ENCODE measurements around the gene TMEM176A.

TMEM176A gene

DNA sequence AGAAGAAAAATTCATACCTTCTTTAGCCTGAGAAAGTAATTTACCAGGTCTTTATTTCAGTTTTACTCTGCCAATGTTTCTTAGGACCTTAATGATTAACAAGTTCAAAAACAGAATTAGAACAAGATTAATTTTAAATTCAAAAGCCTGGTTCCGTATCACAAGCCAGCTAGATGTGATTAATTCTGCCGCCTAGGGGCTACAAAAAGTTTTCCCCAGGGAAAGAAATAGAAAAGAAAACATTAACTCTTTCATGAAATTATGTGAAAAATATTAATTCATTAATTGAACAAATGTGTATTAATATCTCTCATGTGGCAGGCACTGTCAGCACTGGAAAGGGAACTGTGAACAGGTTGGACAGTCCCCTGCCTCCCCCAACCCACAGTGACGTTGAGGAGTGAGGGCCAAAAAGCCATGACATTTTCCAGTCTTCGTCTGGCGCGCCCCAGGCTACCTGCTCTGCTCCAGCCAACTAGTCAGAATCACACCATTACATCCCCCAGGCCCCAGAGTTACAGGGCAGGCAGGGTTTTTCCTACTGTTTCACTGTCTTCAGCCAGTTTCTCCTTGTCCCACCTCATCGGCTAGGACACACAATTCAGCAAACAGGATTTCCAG lies 20.1 kb downstream of the TMEM176A start:
- no peak for DNase-seq

DNA sequence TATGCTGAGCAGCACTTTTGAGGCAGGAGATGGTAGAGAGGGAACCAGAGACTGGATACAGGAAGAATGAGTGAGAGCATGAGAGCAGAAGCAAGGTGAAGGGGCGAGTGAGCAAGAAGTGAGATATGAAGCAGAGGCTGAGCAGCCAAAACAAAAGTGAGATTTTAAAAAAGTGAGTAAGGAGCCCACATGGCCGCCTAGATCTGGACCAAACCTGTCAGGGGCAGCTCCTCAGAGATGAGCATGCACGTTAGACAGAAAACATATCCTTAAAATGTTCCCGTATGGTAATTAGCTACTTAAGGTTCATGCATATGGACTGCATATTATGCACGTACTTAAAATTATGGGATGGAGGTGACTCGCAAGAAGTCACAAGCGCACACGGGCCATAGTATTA lies 22.5 kb downstream of the TMEM176A start:
- no peak for DNase-seq

DNA sequence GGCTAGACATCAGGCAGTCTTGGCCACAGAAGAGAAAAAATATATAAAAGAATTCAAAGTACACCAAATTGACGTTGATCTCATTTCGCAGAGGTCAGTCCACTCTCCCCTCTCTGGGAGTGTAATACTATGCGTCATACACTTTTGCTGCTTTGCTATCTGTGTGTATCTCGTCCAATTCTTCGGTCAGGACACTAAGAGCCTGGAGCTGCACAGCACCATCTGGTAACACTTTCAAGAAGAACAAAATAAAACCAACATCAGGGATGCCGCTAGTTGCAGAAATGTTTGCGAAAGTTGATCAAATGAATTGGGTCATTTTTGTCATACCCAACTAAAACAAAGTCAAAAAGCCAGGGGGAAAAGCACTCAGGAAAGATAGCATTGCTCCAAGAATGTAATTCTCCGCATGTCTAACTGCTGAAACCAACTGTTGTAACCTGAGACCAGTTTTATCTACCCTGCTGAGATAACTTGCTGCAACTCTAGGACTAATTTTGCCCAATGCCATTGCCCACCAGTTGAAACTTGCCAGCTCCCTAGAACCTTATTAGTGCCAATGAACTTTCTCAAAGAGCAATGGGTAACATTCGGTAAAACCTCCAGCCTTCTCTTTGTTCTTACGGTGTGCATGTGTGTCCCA lies 23.0 kb downstream of the TMEM176A start:
- no peak for DNase-seq

- no peak for DNase-seq
Measured at GRCh38 chr7:150824379-150825177, 24.0 kb downstream of the TMEM176A start.

DNA sequence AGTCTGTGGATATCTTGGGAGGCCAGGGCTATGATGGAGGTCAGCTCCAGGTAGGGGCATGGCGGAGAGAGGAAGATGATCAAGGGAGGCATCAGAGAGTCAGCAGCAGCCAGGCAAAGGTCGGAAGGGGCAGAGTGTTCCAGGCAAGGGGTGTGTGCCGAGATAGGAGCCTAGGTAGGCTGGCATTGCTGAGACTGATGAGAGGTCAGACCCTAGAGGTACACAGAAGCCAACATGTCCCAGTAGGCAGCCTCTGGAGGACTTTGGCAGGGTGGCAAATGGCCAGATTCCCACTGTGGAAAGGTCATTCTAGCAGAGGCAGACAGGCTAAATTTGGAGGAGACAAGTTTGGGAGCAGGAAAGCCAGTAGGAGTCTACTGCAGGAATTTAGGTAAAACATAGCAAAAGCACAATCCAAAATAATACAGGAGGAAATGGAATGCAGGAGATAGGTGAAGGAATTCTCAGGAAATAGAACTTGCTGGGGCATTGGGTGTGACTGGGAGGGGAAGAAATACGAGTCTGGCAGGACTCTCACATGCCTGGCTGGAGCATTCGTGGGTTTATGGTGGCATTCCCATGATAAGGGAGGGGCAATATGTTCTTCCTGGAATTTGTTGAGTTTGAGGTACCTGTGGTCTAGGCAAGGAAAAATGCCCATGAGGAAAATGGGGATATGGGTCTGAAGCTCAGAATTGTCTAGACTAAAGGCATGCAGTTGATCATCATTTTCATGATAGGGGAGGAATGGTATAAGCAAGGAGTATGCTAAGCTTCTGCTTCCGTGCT lies 25.7 kb downstream of the TMEM176A start:
- DNase-seq: no peak

DNA sequence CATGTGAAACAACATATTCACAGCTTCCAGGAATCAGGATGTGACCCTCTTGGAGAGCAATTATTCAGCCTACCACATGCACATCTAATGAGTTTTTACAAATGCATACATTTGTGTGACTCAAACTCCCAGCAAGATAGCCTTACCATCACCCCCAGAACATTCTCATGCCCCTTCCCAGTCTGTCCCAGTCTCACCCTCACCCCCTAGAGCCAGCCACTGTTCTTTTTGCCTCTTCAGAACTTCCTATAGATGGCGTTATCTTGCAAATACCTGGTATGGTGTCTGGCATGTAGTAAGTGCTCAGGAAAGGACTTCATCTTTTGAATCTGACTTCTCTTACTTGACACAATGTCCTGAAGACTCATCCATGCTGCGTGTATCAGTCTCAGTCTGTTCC lies 27.8 kb downstream of the TMEM176A start:
- no peak for DNase-seq

DNA sequence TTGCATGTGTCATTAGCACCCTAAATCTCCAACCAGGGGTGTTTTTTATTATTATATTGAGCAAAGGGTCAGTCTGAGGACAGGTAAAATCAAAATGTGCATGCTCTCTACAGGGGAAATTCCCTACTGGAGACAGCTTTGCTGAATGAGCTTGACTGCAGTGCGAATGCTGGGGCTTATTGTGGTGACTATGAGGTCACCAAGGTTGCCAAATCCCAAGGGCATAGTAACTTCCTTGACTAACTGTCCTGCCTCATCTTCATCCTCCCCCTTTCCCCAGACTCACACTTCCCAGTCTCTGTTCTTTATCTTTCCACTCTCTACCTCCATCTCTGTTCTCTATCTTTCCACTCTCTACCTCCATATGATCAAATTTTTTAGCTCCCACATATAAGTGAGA lies 28.9 kb downstream of the TMEM176A start:
- DNase-seq: no peak

DNA sequence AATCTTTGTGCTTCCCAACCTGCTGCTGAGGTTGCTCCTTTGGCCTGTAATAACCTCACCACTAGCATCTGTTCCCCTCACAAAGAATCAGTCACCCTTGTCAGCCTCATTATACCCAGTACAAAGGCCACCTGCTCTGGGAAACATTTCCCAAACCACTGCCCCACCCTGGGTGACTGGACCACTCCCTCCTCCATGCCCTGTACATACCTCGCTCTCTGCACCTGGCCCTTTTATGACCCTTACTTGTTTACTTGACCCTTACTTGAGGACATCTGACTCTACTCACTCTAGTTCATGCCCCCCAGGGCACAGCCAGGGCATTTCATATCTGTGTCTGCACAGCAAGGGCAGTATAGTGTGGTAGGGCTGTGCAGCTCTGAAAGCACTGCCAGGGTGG lies 30.4 kb downstream of the TMEM176A start:
- DNase-seq: no peak

- DNase-seq: no peak
Measured at GRCh38 chr7:150831851-150832250, 31.3 kb downstream of the TMEM176A start.

DNA sequence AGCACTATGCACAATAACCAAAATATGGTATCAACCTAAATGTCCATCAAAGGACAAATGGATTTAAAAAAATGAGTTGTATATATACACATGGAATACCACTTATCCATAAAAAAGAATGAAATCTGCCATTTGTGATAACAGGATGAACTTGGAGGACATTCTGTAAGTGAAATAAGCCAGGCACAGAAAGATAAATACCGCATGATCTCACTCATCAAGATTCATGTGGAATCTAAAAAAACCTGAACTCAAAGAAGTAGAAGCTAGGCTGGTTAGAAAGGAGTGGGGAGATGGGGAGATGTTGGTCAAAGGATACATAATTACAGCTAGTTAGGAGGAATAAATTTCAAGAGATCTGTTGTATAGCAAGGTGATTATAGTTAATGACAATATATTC lies 34.5 kb downstream of the TMEM176A start:
- no peak for DNase-seq

- DNase-seq: no peak
Measured at GRCh38 chr7:150835702-150836280, 35.2 kb downstream of the TMEM176A start.

GRCh38 chr7:150838965-150839650 lies 38.5 kb downstream of the TMEM176A start:
- DNase-seq: no peak

DNA sequence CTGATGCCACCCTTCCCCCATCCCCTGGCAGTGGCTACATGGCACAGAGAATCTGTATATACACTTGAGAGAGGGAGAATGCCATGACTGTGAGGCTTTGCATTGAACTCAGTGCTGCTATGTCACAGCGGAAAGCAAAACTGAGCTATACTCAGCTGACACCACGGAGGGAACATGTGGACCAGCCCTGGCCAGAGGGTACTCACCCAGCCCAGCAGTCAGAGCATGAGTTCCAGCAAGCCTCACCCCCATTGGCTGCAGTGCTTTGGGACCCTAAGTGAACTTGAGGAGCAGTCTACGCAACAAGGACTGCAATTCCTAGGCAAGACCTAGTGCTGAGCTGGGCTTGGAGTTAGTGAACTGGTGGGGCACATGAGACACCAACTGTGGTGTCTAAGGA lies 41.4 kb downstream of the TMEM176A start:
- no peak for DNase-seq

DNA sequence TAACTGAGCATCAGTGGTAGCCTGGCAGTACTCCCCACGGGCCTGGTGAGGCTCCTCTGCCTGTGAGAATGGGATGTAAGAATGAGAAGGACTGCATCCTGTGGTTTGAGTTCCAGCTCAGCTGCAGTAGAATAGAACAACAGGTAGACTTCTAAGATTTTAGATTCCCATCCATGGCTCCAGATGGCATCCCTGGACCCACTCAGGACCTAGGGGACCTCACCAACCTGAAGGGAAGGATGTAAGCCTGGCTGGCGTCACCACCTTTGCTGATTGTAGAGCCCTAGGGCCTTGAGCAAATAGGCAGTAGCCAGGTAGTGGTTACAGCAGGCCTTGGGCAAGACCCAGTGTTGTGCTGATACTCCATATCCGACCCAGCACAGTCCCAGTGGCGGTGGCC lies 42.1 kb downstream of the TMEM176A start:
- DNase-seq: no peak

GRCh38 chr7:150845421-150845861 lies 44.9 kb downstream of the TMEM176A start:
- no peak for DNase-seq

DNA sequence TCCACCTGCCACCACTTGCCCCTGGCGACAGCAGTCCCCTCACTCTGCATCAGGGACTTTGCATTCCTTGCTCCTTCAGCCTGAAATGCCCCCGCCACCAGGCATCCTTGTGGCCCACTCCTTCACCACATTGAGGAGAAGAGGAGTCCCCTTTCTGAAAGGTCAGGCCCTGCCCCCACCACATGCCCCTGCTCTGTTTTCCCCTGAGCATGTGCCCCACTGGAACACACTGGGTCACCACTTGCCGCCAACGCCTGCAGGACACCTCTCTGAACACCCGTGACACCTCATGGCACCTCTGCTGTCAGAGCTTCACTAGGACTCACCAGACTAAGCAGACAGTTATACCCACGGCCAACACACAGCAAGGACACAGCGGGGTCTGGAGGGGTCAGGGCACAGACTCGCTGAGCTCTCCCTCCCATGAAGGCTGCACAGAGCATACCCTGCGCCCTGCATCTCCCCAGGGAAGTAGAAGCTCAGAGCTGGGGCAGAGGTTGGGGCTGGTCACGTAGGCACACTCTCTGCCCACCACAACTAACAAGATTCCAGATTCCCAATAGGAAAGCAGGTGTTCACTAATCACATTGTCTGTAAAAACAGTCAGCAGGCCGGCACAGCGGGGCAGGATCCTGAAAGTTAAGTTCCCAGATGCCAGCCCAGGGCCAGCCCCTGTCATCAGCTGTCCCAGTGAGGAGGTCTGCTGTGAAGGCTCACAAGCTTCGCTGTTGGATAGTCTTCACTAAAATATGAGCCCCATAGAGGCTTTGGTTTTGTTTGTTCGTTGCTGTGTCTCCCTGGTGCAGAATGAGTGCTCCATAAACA lies 45.9 kb downstream of the TMEM176A start:
- no peak for DNase-seq

DNA sequence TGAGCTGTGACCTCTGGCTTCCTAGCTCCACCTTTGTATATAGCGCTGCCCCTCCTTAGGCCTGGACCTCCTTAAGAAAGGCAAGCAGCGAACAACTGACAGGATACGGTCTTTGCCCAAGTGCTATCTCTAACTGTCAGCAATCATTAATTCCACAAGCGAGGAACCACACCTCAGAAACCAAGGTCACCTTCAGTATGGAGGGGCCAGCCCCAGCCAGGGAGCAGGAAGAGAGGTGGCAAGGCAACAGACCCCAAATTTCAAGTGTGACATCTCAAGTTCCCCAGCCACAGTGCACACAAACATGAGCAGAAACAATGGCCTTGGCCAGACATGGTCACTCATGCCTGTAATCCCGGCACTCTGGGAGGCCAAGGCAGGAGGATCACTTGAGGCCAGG lies 47.0 kb downstream of the TMEM176A start:
- DNase-seq: no peak

GRCh38 chr7:150848111-150848510 lies 47.5 kb downstream of the TMEM176A start:
- DNase-seq: no peak

DNA sequence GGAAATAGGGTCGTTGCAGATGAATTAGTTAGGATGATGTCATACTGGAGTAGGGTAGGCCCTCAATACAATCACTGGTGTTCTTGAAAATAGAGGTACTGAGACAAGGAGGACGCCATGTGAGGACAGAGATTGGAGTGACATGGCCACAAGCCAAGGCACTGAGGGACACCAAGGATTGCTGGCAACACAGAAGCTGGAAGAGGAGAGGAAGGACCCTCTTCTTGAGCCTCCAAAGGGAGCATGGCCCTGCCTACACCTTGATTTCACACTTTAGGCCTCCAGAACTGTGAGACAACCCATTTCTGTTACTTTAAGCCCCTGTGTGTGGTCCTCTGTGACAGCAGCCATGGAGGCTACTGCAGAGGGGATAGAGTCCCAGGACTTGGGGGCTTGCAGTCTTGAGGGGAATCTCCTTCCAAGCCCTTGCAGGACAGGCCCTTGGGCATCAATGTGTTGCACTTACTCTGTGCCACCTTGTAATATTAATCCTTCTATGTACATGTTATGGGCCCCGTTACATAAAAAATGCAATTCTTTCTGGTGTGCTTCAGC lies 48.1 kb downstream of the TMEM176A start:
- no peak for DNase-seq

GRCh38 chr7:150849204-150849775 lies 48.7 kb downstream of the TMEM176A start:
- no peak for DNase-seq

GRCh38 chr7:150850273-150850672 lies 49.7 kb downstream of the TMEM176A start:
- DNase-seq: no peak
